OCI-LY7 (cell line): ENCODE measurements around the gene S100A2.

Experiments used
- CTCF ChIP-seq: fragments of 200-600 bp; sonication (generic); conservative IDR thresholded peaks from 2 replicates; pipeline ENCODE4 v1.5.1; 2014; ENCODE audit warnings: mild to moderate bottlenecking, antibody characterized with exemption, low read length, moderate library complexity, mixed read lengths
- EZH2phosphoT487 ChIP-seq: fragments of 200-600 bp; sonication (generic); IDR thresholded peaks from 2 replicates; pipeline ENCODE4 v1.6.1; 2018; ENCODE audit warnings: low read depth, borderline replicate concordance, mild to moderate bottlenecking, mixed run types, antibody characterized with exemption, low read length, moderate library complexity, mixed read lengths

GRCh38 chr1:153557877-153558276, 7.8 kb downstream of the S100A2 start:
- TF ChIP-seq CTCF (no peak), EZH2phosphoT487 (no peak)
